Neural crest cell (in vitro differentiated cells): ENCODE results near the gene MEX3D. TPM values are rescaled to one million over a fixed set of nuclear protein-coding genes. Genes with fewer than 3 reads are reported as not detected.
A peak's percentile ranks its signal among the peaks of the same experiment; 100 is the strongest.
"Not testable (repeated sequence)": the region's sequence is repeated elsewhere in the genome, so short reads cannot be mapped to it uniquely, and the experiment has no call there.

Experiments used
- DNase-seq: peaks from one replicate; pipeline ENCODE4 v3.0.0; 2021; ENCODE audit warnings: low read depth, mixed read lengths, low spot score
- H3K27ac Mint-ChIP-seq: one replicate; pipeline ENCODE4 v1.8.0; 2021; ENCODE audit warnings: mild to moderate bottlenecking, mixed read lengths; ENCODE audit not compliant: unreplicated experiment
- H3K27me3 Mint-ChIP-seq: 2 replicates; pipeline ENCODE4 v1.8.0; 2021; ENCODE audit warnings: low read depth, mild to moderate bottlenecking, mixed read lengths
- H3K36me3 Mint-ChIP-seq: 2 replicates; pipeline ENCODE4 v1.8.0; 2021; ENCODE audit warnings: low read depth, mild to moderate bottlenecking, mixed read lengths
- H3K4me1 Mint-ChIP-seq: 2 replicates; pipeline ENCODE4 v1.8.0; 2021; ENCODE audit warnings: mixed read lengths
- H3K4me3 Mint-ChIP-seq: one replicate; pipeline ENCODE4 v1.8.0; 2021; ENCODE audit warnings: mild to moderate bottlenecking, mixed read lengths
- H3K9me3 Mint-ChIP-seq: 2 replicates; pipeline ENCODE4 v1.8.0; 2021; ENCODE audit warnings: mixed read lengths
- total RNA-seq: library from RNA; stranded (reverse); gene quantifications from 2 replicates; pipeline ENCODE4 v1.2.1, GENCODE V29; 2021
- TF ChIP-seq, protein P1 (sequence below): fragments of 200-600 bp; sonication (generic); conservative IDR thresholded peaks from 2 replicates; pipeline ENCODE4 v1.5.0; 2021; ENCODE audit warnings: antibody characterized with exemption, mild to moderate bottlenecking

MEX3D gene
- total RNA-seq, 1 donor from 2014 or later, result 103 TPM

DNA sequence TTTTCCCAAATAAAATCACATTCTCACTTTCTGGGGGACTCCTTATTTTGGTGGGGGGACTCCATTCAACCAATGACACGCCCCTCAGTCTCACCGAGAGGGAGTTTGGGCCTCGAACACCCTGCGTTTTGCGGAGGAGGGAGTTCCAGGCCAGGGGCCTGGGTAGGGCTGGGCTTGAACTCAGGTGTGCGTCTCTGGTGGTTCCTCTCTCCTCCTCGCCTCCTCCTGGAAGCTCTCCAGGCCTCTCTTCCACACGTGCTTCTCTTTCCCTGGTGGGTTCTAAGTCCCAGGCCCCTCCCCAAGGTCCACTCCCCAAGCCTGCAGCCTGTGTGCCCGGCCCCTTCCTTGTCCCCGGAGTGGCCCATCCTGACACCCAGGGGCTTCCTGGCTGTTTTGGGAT lies 14.7 kb downstream of the MEX3D start:
- Mint-ChIP-seq H3K9me3 (no peaks in the 10 kb centered on the region), H3K4me1 (peaks cover 4% of the 10 kb centered on the region), H3K27me3 (peaks cover 8% of the 10 kb centered on the region), H3K27ac (no peak overlapping the region), H3K36me3 (peaks cover 6% of the 10 kb centered on the region), H3K4me3 (no peak overlapping the region)
- TF ChIP-seq, protein P1, sequence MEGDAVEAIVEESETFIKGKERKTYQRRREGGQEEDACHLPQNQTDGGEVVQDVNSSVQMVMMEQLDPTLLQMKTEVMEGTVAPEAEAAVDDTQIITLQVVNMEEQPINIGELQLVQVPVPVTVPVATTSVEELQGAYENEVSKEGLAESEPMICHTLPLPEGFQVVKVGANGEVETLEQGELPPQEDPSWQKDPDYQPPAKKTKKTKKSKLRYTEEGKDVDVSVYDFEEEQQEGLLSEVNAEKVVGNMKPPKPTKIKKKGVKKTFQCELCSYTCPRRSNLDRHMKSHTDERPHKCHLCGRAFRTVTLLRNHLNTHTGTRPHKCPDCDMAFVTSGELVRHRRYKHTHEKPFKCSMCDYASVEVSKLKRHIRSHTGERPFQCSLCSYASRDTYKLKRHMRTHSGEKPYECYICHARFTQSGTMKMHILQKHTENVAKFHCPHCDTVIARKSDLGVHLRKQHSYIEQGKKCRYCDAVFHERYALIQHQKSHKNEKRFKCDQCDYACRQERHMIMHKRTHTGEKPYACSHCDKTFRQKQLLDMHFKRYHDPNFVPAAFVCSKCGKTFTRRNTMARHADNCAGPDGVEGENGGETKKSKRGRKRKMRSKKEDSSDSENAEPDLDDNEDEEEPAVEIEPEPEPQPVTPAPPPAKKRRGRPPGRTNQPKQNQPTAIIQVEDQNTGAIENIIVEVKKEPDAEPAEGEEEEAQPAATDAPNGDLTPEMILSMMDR, result no peak
- no peak for DNase-seq

DNA sequence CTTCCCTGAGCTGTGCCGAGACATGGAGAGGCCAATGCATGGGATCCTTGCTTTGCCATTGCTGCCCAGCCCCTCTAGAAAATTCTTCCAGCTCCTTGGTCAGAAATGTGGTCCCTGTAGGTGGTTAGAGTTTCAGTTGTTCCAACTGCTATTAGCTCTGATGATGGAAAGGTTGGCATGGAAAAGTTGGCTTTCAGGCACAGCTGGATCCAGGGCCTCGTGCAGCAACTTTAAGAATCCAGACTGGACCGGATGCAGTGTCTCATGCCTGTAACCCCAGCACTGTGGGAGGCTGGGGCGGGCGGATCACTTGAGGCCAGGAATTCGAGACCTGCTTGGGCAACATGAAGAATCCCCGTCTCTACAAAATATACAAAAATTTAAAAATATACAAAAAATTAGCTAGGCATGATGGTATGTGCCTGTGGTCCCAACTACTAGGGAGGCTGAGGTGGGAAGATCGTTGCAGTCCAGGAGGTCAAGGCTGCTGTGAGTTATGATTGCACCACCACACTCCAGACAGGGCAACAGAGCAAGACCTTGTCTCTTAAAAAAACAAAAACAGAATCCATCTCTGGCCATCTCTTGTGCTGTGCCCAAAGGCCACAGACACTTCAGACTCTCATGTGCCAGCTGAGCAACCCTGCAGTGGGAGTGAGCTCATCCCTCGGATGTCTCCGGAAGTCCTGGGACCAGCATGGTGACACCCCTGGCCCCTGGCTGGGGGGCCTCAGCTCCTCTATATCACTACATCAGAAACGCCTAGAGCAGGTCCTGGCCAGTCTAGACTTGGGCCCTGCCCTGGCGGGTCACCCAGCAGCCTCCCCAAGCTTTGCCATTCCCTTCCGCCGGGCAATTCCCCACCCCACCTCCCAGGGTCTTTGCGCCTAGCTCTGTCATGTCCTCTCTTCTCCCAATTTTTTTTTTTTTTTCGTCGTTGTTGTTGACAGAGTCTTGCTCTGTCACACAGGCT lies 16.8 kb downstream of the MEX3D start:
- H3K27ac Mint-ChIP-seq, result no peak overlapping the region
- peaks cover 10% of the 10 kb centered on the region for H3K27me3 Mint-ChIP-seq
- H3K9me3 Mint-ChIP-seq, result no peaks in the 10 kb centered on the region
- TF ChIP-seq, protein P1, result no peak
- peak overlapping the region; percentile 39 for H3K4me3 Mint-ChIP-seq
- H3K36me3 Mint-ChIP-seq, result peaks cover 4% of the 10 kb centered on the region
- no peaks in the 10 kb centered on the region for H3K4me1 Mint-ChIP-seq
- DNase-seq, result no peak

DNA sequence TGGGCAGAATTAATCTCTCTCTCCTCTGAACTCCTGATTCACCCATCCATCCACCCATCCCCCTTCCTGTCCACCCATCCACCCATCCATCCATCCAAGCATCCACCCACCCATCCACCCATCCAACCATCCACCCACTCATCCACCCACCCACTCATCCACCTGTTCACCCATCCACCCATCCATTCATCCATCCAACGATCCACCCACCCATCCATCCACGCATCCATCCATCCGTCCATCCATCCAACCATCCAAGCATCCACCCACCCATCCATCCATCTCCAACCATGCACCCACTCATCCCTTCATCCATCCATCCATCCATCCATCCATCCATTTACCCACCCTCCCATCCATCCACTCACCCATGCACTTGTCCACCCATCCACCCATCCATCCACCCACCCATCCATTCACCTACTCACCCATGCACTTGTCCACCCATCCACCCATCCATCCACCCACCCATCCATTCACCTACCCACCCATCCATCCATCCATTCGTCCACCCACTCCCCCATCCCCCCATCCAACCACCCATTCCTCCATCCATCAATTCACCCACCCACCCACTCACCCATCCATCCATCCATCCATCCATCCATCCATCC lies 18.7 kb downstream of the MEX3D start:
- Mint-ChIP-seq H3K4me3 (no peak overlapping the region), H3K36me3 (peaks cover 4% of the 10 kb centered on the region), H3K4me1 (no peaks in the 10 kb centered on the region), H3K9me3 (no peaks in the 10 kb centered on the region), H3K27me3 (peaks cover 20% of the 10 kb centered on the region), H3K27ac (no peak overlapping the region)
- DNase-seq, result no peak
- TF ChIP-seq, protein P1, result no peak

DNA sequence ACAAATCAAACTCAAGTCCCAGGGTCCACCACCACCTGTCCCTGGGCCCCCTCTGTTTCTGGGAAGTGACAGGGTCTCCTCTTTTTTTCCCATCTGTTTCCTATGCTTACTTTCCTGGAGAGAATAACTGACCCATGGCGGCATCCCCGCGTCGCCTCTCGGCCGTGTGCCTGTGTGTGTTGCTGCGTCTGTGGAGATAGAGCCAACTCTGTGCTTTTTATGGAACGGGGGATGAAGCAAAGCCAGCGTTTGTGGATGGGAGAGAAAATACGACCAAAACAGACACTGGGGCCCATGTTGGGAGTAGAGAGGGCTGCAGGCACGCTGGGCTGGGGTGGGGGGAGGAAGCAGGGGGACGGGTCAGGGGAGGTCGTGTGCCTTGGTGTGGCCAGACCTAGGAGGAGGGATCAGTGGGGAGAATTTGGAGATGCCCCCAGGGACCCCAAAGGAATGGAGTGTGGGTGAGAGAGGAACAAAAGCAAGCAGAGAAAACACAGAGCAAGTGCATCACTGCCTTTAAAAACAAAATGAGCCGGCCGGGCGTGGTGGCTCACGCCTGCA lies 27.7 kb downstream of the MEX3D start:
- no peaks in the 10 kb centered on the region for H3K36me3 Mint-ChIP-seq
- H3K4me3 Mint-ChIP-seq, result no peak overlapping the region
- peaks cover 22% of the 10 kb centered on the region for H3K27me3 Mint-ChIP-seq
- TF ChIP-seq, protein P1, result no peak
- no peak for DNase-seq
- H3K4me1 Mint-ChIP-seq, result no peaks in the 10 kb centered on the region
- H3K27ac Mint-ChIP-seq, result no peak overlapping the region
- no peaks in the 10 kb centered on the region for H3K9me3 Mint-ChIP-seq

DNA sequence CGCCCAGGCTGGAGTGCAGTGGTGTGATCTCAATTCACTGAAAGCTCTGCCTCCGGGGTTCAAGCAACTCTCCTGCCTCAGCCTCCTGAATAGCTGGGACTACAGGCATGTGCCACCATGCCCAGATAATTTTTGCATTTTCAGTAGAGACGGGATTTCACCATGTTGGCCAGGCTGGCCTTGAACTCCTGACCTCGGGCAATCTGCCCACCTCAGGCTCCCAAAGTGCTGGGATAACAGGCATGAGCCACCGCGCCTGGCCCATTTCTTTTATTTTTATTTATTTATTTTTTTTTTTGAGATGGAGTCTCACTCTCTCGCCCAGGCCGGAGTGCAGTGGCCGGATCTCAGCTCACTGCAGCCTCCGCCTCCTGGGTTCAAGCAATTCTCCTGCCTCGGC lies 28.4 kb downstream of the MEX3D start:
- H3K27me3 Mint-ChIP-seq, result peaks cover 21% of the 10 kb centered on the region
- H3K4me1 Mint-ChIP-seq, H3K36me3 Mint-ChIP-seq, DNase-seq, H3K4me3 Mint-ChIP-seq, H3K9me3 Mint-ChIP-seq, H3K27ac Mint-ChIP-seq: not testable (repeated sequence)

DNA sequence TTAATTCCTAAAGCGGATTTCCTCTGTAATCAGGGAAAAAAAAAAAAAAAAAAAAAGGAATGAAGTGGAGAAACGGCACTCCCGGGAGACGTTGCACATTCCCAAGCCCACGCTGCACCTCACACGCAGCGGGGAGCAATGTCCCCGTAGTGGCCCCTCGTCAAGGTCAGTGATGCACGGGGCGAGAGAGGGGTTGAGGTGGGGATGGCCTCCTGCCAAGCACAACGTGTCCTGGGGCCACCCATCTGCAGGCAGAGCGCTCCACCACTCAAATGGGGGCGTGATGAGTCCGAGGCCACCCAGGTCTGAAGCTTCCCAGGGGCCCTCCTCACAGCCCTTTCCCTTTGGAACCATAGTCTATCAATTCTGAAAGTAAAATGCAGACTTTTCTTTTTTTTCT lies 29.1 kb downstream of the MEX3D start:
- H3K27ac Mint-ChIP-seq, result no peak overlapping the region
- peaks cover 18% of the 10 kb centered on the region for H3K27me3 Mint-ChIP-seq
- H3K36me3 Mint-ChIP-seq, result no peaks in the 10 kb centered on the region
- H3K4me1 Mint-ChIP-seq, result no peaks in the 10 kb centered on the region
- TF ChIP-seq, protein P1, result no peak
- no peaks in the 10 kb centered on the region for H3K9me3 Mint-ChIP-seq
- DNase-seq, result no peak
- H3K4me3 Mint-ChIP-seq, result no peak overlapping the region

DNA sequence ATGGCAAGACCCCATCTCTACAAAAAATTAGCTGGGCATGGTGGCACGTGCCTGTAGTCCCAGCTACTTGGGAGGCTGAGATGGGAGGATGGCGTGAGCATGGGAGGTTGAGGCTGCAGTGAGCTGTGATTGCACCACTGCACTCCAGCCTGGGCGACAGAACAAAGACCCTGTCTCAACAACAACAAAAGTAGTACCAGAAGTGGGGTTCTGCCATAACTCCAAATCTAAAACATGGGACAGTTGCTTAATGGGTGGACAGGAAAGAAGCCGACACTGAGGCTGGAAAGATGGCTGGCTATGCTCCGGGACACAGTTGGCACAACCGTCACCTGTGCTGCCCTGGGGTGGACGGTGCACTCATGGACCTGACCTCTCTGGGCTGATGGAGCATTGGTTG lies 32.4 kb downstream of the MEX3D start:
- H3K9me3 Mint-ChIP-seq, H3K27me3 Mint-ChIP-seq, H3K4me1 Mint-ChIP-seq, H3K4me3 Mint-ChIP-seq, H3K27ac Mint-ChIP-seq, DNase-seq, H3K36me3 Mint-ChIP-seq: not testable (repeated sequence)
